ENCODE data around the gene ZMIZ1.

ZMIZ1 gene

DNA sequence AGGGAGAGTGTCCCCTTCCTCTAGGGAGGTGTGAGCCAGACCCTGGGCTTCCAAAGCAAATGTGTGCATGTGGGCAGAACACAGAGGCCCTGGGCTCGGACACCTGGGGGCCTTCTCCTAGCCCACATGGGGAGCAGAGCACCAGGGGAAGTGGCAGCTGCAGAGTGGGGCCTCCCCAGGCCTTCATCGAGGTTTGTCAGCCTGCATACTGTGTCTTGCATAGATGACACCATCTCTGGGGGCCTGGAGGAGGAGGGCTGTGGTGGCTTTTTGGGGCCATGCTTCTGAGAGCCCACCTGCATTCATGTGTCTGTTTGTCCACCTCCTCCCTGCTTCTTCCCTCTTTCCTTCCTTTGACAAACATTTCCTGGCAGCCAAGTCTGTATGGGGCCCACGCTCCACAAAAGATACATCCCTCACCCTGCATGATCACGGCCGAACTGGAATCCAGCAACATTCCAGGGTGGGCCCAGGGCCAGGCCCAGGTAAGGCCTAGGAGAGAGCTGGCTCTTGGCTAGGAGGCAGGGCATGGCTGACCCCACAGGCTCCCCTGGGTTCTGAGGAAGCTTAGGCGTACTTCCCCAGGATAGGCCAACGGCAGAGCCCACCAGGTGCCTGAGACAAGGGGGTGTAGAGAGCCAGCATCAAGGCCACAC, 79.2 kb downstream of the ZMIZ1 start:
- in situ Hi-C loops (cut with HindIII; ENCODE audit: low pct_ligation_motif_present, low sequenced_read_pairs), result no loop called here
- Histone ChIP-seq H3K27me3 (replicated peaks) (no peaks in the 10 kb centered on the region), H3K36me3 (replicated peaks) (peaks cover 5% of the 10 kb centered on the region), H3K27ac (no peak overlapping the region), H3K4me3 (ENCODE audit: low read depth, low read length) (no peak overlapping the region)
- no peak for DNase-seq
- TF ChIP-seq, protein P1, sequence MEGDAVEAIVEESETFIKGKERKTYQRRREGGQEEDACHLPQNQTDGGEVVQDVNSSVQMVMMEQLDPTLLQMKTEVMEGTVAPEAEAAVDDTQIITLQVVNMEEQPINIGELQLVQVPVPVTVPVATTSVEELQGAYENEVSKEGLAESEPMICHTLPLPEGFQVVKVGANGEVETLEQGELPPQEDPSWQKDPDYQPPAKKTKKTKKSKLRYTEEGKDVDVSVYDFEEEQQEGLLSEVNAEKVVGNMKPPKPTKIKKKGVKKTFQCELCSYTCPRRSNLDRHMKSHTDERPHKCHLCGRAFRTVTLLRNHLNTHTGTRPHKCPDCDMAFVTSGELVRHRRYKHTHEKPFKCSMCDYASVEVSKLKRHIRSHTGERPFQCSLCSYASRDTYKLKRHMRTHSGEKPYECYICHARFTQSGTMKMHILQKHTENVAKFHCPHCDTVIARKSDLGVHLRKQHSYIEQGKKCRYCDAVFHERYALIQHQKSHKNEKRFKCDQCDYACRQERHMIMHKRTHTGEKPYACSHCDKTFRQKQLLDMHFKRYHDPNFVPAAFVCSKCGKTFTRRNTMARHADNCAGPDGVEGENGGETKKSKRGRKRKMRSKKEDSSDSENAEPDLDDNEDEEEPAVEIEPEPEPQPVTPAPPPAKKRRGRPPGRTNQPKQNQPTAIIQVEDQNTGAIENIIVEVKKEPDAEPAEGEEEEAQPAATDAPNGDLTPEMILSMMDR (IDR thresholded peaks at IDR 0.05; ENCODE audit: low read depth, low read length, missing control alignments), result no peak

DNA sequence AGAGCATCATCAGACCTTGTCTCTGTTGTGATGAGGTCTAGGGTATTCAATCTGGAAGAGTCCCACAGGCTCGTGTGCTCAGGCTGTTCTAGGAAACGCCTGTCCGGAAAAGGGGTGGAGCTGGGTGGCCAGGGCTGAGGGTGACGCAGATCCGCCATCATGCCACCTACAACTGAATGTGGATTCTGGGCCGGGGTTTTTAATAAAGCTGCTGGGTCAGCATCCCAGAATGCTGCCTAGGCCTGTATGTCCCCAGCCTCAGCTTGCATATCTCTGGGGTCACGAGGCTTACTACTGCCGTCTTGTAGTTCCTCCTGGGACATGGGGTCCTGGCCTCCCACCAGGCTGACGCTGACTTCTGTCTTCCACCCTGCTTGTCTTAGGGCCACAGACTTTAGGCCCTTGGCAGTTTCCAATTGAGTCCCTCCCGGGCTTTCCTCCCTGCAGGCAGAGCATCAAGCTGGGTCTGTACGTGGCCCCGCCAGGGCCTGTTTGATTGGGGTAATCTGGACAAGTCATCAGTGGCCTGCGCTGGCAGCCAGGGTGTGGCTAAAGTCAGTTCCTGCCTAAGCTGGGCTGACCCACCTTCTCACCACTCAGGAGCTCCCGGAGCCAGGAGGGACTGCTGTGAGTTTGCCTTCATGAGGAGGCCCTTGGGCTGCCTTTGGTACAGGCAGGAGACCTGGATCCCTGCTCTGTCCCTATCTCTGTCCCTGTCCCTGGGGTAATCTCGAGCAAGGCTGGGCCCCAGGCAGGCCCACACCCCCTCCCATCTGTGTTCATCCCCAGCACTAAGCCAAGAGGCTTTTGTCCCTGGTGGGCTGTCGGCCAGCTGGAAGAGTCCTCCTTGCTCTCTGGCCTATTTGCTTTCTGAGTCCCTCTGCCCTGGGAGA, 79.9 kb downstream of the ZMIZ1 start:
- Histone ChIP-seq H3K36me3 (replicated peaks) (peaks cover 5% of the 10 kb centered on the region), H3K27ac (peak overlapping the region; percentile 12), H3K4me3 (ENCODE audit: low read depth, low read length) (no peak overlapping the region), H3K27me3 (replicated peaks) (no peaks in the 10 kb centered on the region)
- in situ Hi-C loops (cut with HindIII; ENCODE audit: low pct_ligation_motif_present, low sequenced_read_pairs), result no loop called here
- TF ChIP-seq, protein P1 (IDR thresholded peaks at IDR 0.05; ENCODE audit: low read depth, low read length, missing control alignments), result no peak
- no peak for DNase-seq

DNA sequence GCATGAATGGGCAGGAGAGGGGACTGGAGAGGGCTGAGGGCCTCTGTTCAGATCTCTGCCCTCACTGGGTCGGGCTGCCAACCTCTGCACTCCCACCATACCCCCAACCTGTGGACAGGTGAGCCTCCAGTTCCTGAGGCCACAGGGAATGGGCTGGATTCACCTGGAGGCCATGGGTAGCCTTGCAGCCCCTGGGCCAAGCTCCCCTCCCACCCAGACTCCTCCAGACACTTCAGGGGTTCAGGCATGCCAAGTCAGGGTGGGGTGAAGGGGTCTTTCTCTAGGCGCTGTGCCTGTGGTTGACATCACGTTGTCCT, 80.5 kb downstream of the ZMIZ1 start:
- in situ Hi-C loops (cut with HindIII; ENCODE audit: low pct_ligation_motif_present, low sequenced_read_pairs), result no loop called here
- Histone ChIP-seq H3K36me3 (replicated peaks) (peaks cover under 1% of the 10 kb centered on the region), H3K27ac (no peak overlapping the region), H3K27me3 (replicated peaks) (no peaks in the 10 kb centered on the region), H3K4me3 (ENCODE audit: low read depth, low read length) (no peak overlapping the region)
- TF ChIP-seq, protein P1 (IDR thresholded peaks at IDR 0.05; ENCODE audit: low read depth, low read length, missing control alignments), result peak; percentile 16
- DNase-seq, result no peak

DNA sequence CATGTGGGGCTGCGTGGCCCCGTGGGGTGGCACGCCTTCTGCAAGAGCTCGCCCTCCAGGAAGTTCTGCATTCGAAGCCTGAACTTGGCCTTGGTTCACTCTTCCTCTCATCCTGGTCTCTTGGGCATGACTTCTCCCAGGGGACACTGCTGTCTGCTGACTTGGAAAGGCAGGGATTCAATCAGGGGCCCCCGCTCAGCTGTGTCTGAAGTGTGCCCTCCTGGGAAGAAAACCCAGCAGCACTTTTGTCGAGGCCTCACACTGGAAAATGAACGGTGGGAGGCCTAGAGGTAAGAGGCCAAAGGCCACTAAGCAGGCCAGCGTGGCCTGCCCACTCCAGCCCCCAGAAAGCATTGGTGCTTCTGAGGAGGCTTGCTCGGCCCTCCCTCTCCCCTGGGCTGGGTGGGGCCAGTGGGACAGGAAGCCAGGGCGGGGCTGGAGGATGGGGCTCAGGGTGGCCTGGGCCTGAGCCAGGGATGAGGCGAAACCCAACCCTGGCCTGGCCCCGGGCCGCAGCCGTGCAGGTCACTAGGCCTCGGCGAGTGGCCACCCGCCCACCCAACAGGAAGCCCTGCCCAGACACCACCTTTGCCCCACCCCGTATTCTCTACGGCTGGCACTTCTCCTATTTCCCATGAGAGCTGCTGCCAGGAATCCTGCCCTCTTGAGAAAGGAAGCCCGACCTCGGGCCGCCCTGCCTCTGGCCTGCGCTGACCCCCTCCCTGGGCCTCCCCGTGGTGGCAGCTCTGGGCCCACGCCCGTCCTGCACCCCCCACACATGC, 81.1 kb downstream of the ZMIZ1 start:
- peak; percentile 38 for DNase-seq
- H3K4me3 ChIP-seq (ENCODE audit: low read depth, low read length), result no peak overlapping the region
- no peaks in the 10 kb centered on the region for H3K36me3 ChIP-seq (replicated peaks)
- TF ChIP-seq, protein P1 (IDR thresholded peaks at IDR 0.05; ENCODE audit: low read depth, low read length, missing control alignments), result no peak
- peak overlapping the region; percentile 92 for H3K27ac ChIP-seq
- H3K27me3 ChIP-seq (replicated peaks), result no peaks in the 10 kb centered on the region
- in situ Hi-C loops (cut with HindIII; ENCODE audit: low pct_ligation_motif_present, low sequenced_read_pairs), result no loop called here

DNA sequence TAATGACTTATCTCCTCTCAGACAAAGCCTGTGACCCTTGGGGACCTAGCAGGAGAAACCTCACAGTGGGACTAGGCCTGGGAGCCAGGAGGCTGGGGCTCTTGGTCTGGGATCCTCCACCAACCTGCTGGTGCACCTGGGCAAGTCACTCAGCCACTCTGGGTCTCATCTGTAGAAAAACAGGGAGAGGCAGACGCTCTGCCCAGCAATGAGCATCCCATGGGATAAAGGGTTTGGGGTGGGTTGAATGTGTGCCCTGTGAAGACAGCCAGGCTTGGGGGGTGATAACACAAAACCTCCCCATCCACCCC, 81.6 kb downstream of the ZMIZ1 start:
- Histone ChIP-seq H3K27ac (peak overlapping the region; percentile 92), H3K27me3 (replicated peaks) (no peaks in the 10 kb centered on the region), H3K36me3 (replicated peaks) (no peaks in the 10 kb centered on the region), H3K4me3 (ENCODE audit: low read depth, low read length) (no peak overlapping the region)
- in situ Hi-C loops (cut with HindIII; ENCODE audit: low pct_ligation_motif_present, low sequenced_read_pairs), result no loop called here
- TF ChIP-seq, protein P1 (IDR thresholded peaks at IDR 0.05; ENCODE audit: low read depth, low read length, missing control alignments), result no peak
- no peak for DNase-seq

All from brain microvascular endothelial cell (primary cell).